Omental fat pad (tissue), 4 donors: ENCODE results near the gene PHKB. TPM values are rescaled to one million over a fixed set of nuclear protein-coding genes. Genes with fewer than 3 reads are reported as not detected.
"Not testable (repeated sequence)": the region's sequence is repeated elsewhere in the genome, so short reads cannot be mapped to it uniquely, and the experiment has no call there.

Source experiments
- ATAC-seq: fragments of 150-250 bp; one replicate; pipeline ENCODE4 v1.9.1; 2016; ENCODE audit warnings: mild to moderate bottlenecking, moderate library complexity; ENCODE audit not compliant: low FRiP score
- DNase-seq: peaks from one replicate; pipeline ENCODE4 v3.0.0-alpha.2; 2019; ENCODE audit warnings: low spot score
- CTCF ChIP-seq, 3 donors: fragments of 450-650 bp; IDR thresholded peaks; one replicate each; pipeline ENCODE4 v1.5.1; 2016 to 2017; ENCODE audit warnings: antibody characterized with exemption in 3 of 3, mild to moderate bottlenecking in 3 of 3, moderate library complexity in 2 of 3
- total RNA-seq, 4 donors: library from RNA; depleted of rRNA; stranded (reverse); fragments of >200 nt; gene quantifications; one replicate each; pipeline ENCODE4 v1.1.0, GENCODE V29; 2016

PHKB gene
- total RNA-seq, 4 donors from 2014 or later = 55.1 to 112 (median 66.4) TPM

- no peak for TF ChIP-seq CTCF (IDR thresholded peaks at IDR 0.05)
- no peak for ATAC-seq
- no peak for DNase-seq
Measured at GRCh38 chr16:47528431-47528830, 67.3 kb downstream of the PHKB start.

GRCh38 chr16:47533744-47534292 is 72.7 kb downstream of the PHKB start:
- ATAC-seq = no peak
- no peak for TF ChIP-seq CTCF (IDR thresholded peaks at IDR 0.05)
- DNase-seq = no peak

GRCh38 chr16:47538472-47538871 is 77.3 kb downstream of the PHKB start:
- no peak for TF ChIP-seq CTCF (IDR thresholded peaks at IDR 0.05)
- no peak for ATAC-seq
- no peak for DNase-seq

- not testable (repeated sequence) for DNase-seq, ATAC-seq
Measured at GRCh38 chr16:47539707-47540670, 78.9 kb downstream of the PHKB start.

- not testable (repeated sequence) for DNase-seq, ATAC-seq
Measured at GRCh38 chr16:47541135-47541534, 80.0 kb downstream of the PHKB start.

GRCh38 chr16:47544255-47544654 is 83.1 kb downstream of the PHKB start:
- DNase-seq, ATAC-seq: not testable (repeated sequence)

- not testable (repeated sequence) for ATAC-seq, DNase-seq
Measured at GRCh38 chr16:47551185-47551584, 90.1 kb downstream of the PHKB start.

- not testable (repeated sequence) for ATAC-seq, DNase-seq
Measured at GRCh38 chr16:47551767-47552166, 90.6 kb downstream of the PHKB start.

GRCh38 chr16:47553853-47554564 is 92.9 kb downstream of the PHKB start:
- ATAC-seq = no peak
- DNase-seq = no peak
- TF ChIP-seq CTCF (IDR thresholded peaks at IDR 0.05) = no peak

- ATAC-seq, DNase-seq: not testable (repeated sequence)
Measured at GRCh38 chr16:47554587-47554986, 93.5 kb downstream of the PHKB start.
